Stimulated activated naive B cell treated with anti-CD40 and anti-IgM and Interleukin-4, amounts not matched to agents 10 μg/mL and 1 μg/mL and 100 μg/mL, for 72 hours (primary cell): ENCODE data around the gene LIPC.
A peak's percentile ranks its signal among the peaks of the same experiment; 100 is the strongest.

ENCODE experiments used
- ATAC-seq, 2 donors: fragments of 150-1000 bp; cut with Tn5 transposase; replicated peaks; 2 replicates each; pipeline ENCODE4 v1.10.0; 2021; ENCODE audit warnings: moderate library complexity in 1 of 2
- DNase-seq: peaks from one replicate; pipeline ENCODE4 v3.0.0; 2021
- H3K27ac Mint-ChIP-seq: one replicate; pipeline ENCODE4 v1.8.0; 2022; ENCODE audit warnings: mild to moderate bottlenecking, mixed read lengths
- H3K27me3 Mint-ChIP-seq, 2 donors: one replicate each; pipeline ENCODE4 v1.8.0; 2022; ENCODE audit warnings: mixed read lengths in 2 of 2
- H3K36me3 Mint-ChIP-seq, 2 donors: one replicate each; pipeline ENCODE4 v1.8.0; 2022; ENCODE audit warnings: mixed read lengths in 2 of 2, mild to moderate bottlenecking in 1 of 2
- H3K4me1 Mint-ChIP-seq, 2 donors: one replicate each; pipeline ENCODE4 v1.8.0; 2022; ENCODE audit warnings: mixed read lengths in 2 of 2, mild to moderate bottlenecking in 1 of 2
- H3K4me3 Mint-ChIP-seq, 2 donors: one replicate each; pipeline ENCODE4 v1.8.0; 2022; ENCODE audit warnings: mild to moderate bottlenecking in 2 of 2, mixed read lengths in 2 of 2, moderate library complexity in 1 of 2
- H3K9me3 Mint-ChIP-seq, 2 donors: one replicate each; pipeline ENCODE4 v1.8.0; 2022; ENCODE audit warnings: mixed read lengths in 2 of 2, mild to moderate bottlenecking in 1 of 2

LIPC gene

GRCh38 chr15:58474741-58475323, 43.0 kb downstream of the LIPC start:
- H3K27me3 Mint-ChIP-seq = peaks cover 0 to 12% of the 10 kb centered on the region in 2 donors
- peak overlapping the region; percentile 37 for H3K27ac Mint-ChIP-seq
- no peaks in the 10 kb centered on the region for H3K36me3 Mint-ChIP-seq
- ATAC-seq (peak in 1 of 2 donors; percentile 35), DNase-seq (no peak)
- peaks cover 25 to 33% of the 10 kb centered on the region in 2 donors for H3K4me1 Mint-ChIP-seq
- H3K9me3 Mint-ChIP-seq = no peaks in the 10 kb centered on the region
- no peak overlapping the region for H3K4me3 Mint-ChIP-seq

- H3K36me3 Mint-ChIP-seq = no peaks in the 10 kb centered on the region
- peaks cover 25 to 33% of the 10 kb centered on the region in 2 donors for H3K4me1 Mint-ChIP-seq
- DNase-seq = no peak
- peaks cover 0 to 12% of the 10 kb centered on the region in 2 donors for H3K27me3 Mint-ChIP-seq
- H3K27ac Mint-ChIP-seq = peak overlapping the region; percentile 26
- no peak for ATAC-seq
- no peaks in the 10 kb centered on the region for H3K9me3 Mint-ChIP-seq
- no peak overlapping the region for H3K4me3 Mint-ChIP-seq
Measured at GRCh38 chr15:58475573-58476524, 44.1 kb downstream of the LIPC start.

- ATAC-seq (no peak), DNase-seq (no peak)
- Mint-ChIP-seq H3K9me3 (no peaks in the 10 kb centered on the region), H3K4me3 (no peak overlapping the region), H3K27ac (no peak overlapping the region), H3K27me3 (peaks cover 0 to 12% of the 10 kb centered on the region in 2 donors), H3K36me3 (no peaks in the 10 kb centered on the region), H3K4me1 (peaks cover 25 to 33% of the 10 kb centered on the region in 2 donors)
Measured at GRCh38 chr15:58476525-58477162, 44.9 kb downstream of the LIPC start.

GRCh38 chr15:58477170-58477569, 45.4 kb downstream of the LIPC start:
- ATAC-seq (peak in 1 of 2 donors; percentile 40), DNase-seq (no peak)
- Mint-ChIP-seq H3K27me3 (peaks cover 0 to 12% of the 10 kb centered on the region in 2 donors), H3K4me3 (no peak overlapping the region), H3K36me3 (no peaks in the 10 kb centered on the region), H3K4me1 (peaks cover 25 to 33% of the 10 kb centered on the region in 2 donors), H3K9me3 (no peaks in the 10 kb centered on the region), H3K27ac (no peak overlapping the region)

GRCh38 chr15:58478035-58478434, 46.2 kb downstream of the LIPC start:
- no peak for DNase-seq
- Mint-ChIP-seq H3K4me3 (no peak overlapping the region), H3K27me3 (peaks cover 0 to 12% of the 10 kb centered on the region in 2 donors), H3K36me3 (no peaks in the 10 kb centered on the region), H3K9me3 (no peaks in the 10 kb centered on the region), H3K4me1 (peaks cover 23 to 29% of the 10 kb centered on the region in 2 donors), H3K27ac (no peak overlapping the region)
- ATAC-seq = no peak

- H3K4me1 Mint-ChIP-seq = peaks cover 19 to 24% of the 10 kb centered on the region in 2 donors
- no peaks in the 10 kb centered on the region for H3K9me3 Mint-ChIP-seq
- no peak for DNase-seq
- H3K27me3 Mint-ChIP-seq = peaks cover 0 to 12% of the 10 kb centered on the region in 2 donors
- no peak overlapping the region for H3K4me3 Mint-ChIP-seq
- H3K27ac Mint-ChIP-seq = no peak overlapping the region
- no peak for ATAC-seq
- no peaks in the 10 kb centered on the region for H3K36me3 Mint-ChIP-seq
Measured at GRCh38 chr15:58478579-58478978, 46.8 kb downstream of the LIPC start.

GRCh38 chr15:58479941-58480340, 48.1 kb downstream of the LIPC start:
- H3K36me3 Mint-ChIP-seq = no peaks in the 10 kb centered on the region
- no peak overlapping the region for H3K4me3 Mint-ChIP-seq
- no peak overlapping the region for H3K27ac Mint-ChIP-seq
- ATAC-seq (no peak), DNase-seq (no peak)
- H3K27me3 Mint-ChIP-seq = peaks cover 0 to 6% of the 10 kb centered on the region in 2 donors
- H3K4me1 Mint-ChIP-seq = peaks cover 13 to 18% of the 10 kb centered on the region in 2 donors
- H3K9me3 Mint-ChIP-seq = no peaks in the 10 kb centered on the region

- no peak overlapping the region for H3K4me3 Mint-ChIP-seq
- ATAC-seq = no peak
- no peak for DNase-seq
- no peaks in the 10 kb centered on the region for H3K27me3 Mint-ChIP-seq
- no peak overlapping the region for H3K27ac Mint-ChIP-seq
- H3K4me1 Mint-ChIP-seq = peaks cover 3 to 8% of the 10 kb centered on the region in 2 donors
- no peaks in the 10 kb centered on the region for H3K9me3 Mint-ChIP-seq
- H3K36me3 Mint-ChIP-seq = no peaks in the 10 kb centered on the region
Measured at GRCh38 chr15:58483376-58483775, 51.6 kb downstream of the LIPC start.

- H3K27ac Mint-ChIP-seq = no peak overlapping the region
- H3K9me3 Mint-ChIP-seq = peaks cover 0 to 4% of the 10 kb centered on the region in 2 donors
- ATAC-seq (peak; percentile 60 to 67), DNase-seq (no peak)
- H3K4me3 Mint-ChIP-seq = no peak overlapping the region
- H3K4me1 Mint-ChIP-seq = peaks cover 4 to 11% of the 10 kb centered on the region in 2 donors
- no peaks in the 10 kb centered on the region for H3K27me3 Mint-ChIP-seq
- no peaks in the 10 kb centered on the region for H3K36me3 Mint-ChIP-seq
Measured at GRCh38 chr15:58484791-58485600, 53.2 kb downstream of the LIPC start.

GRCh38 chr15:58486062-58486461, 54.3 kb downstream of the LIPC start:
- Mint-ChIP-seq H3K4me3 (no peak overlapping the region), H3K36me3 (no peaks in the 10 kb centered on the region), H3K27ac (no peak overlapping the region), H3K4me1 (peaks cover 11 to 21% of the 10 kb centered on the region in 2 donors), H3K27me3 (no peaks in the 10 kb centered on the region), H3K9me3 (peaks cover 0 to 6% of the 10 kb centered on the region in 2 donors)
- ATAC-seq = no peak
- DNase-seq = no peak

- no peak for DNase-seq
- Mint-ChIP-seq H3K36me3 (no peaks in the 10 kb centered on the region), H3K27ac (no peak overlapping the region), H3K27me3 (no peaks in the 10 kb centered on the region), H3K4me1 (peaks cover 11 to 22% of the 10 kb centered on the region in 2 donors), H3K4me3 (no peak overlapping the region), H3K9me3 (peaks cover 0 to 6% of the 10 kb centered on the region in 2 donors)
- ATAC-seq = no peak
Measured at GRCh38 chr15:58486564-58486963, 54.8 kb downstream of the LIPC start.

GRCh38 chr15:58487041-58487723, 55.4 kb downstream of the LIPC start:
- no peak for DNase-seq
- Mint-ChIP-seq H3K4me3 (no peak overlapping the region), H3K27ac (no peak overlapping the region), H3K36me3 (no peaks in the 10 kb centered on the region), H3K9me3 (peaks cover 0 to 6% of the 10 kb centered on the region in 2 donors), H3K4me1 (peaks cover 14 to 28% of the 10 kb centered on the region in 2 donors), H3K27me3 (no peaks in the 10 kb centered on the region)
- no peak for ATAC-seq

- ATAC-seq = no peak
- Mint-ChIP-seq H3K9me3 (peaks cover 0 to 6% of the 10 kb centered on the region in 2 donors), H3K27me3 (no peaks in the 10 kb centered on the region), H3K36me3 (no peaks in the 10 kb centered on the region), H3K27ac (no peak overlapping the region), H3K4me3 (no peak overlapping the region), H3K4me1 (peaks cover 14 to 29% of the 10 kb centered on the region in 2 donors)
- no peak for DNase-seq
Measured at GRCh38 chr15:58487724-58488120, 55.9 kb downstream of the LIPC start.
